OCI-LY1 (cell line): ENCODE data around the gene POLR1G.

ENCODE experiments used
- H2AFZ ChIP-seq: fragments of 200-600 bp; sonication (generic), shearing (Covaris generic); 2 replicates; pipeline ENCODE4 v1.6.0; 2014; ENCODE audit warnings: antibody characterized with exemption, mild to moderate bottlenecking, low read length
- H3F3A ChIP-seq: fragments of 200-600 bp; sonication (generic), shearing (Covaris generic); 2 replicates; pipeline ENCODE4 v1.6.0; 2014; ENCODE audit warnings: mild to moderate bottlenecking, antibody characterized with exemption, low read length, moderate library complexity; ENCODE audit not compliant: insufficient read depth
- H3K27ac ChIP-seq: fragments of 200-600 bp; sonication (generic); 2 replicates; pipeline ENCODE4 v1.5.1; 2014; ENCODE audit warnings: low read length, mixed run types, mild to moderate bottlenecking, low read depth; ENCODE audit not compliant: poor library complexity, severe bottlenecking
- H3K27me3 ChIP-seq: fragments of 200-600 bp; sonication (generic); 2 replicates; pipeline ENCODE4 v1.6.0; 2014; ENCODE audit warnings: antibody characterized with exemption, mild to moderate bottlenecking, low read length, moderate library complexity; ENCODE audit not compliant: insufficient read depth
- H3K36me3 ChIP-seq: fragments of 200-600 bp; sonication (generic); 2 replicates; pipeline ENCODE4 v1.6.1; 2014; ENCODE audit warnings: mild to moderate bottlenecking, antibody characterized with exemption, low read length, moderate library complexity, mixed read lengths; ENCODE audit not compliant: insufficient read depth
- H3K4me1 ChIP-seq: fragments of 200-600 bp; sonication (generic); 2 replicates; pipeline ENCODE4 v1.5.1; 2014; ENCODE audit warnings: mild to moderate bottlenecking, low read length, moderate library complexity; ENCODE audit not compliant: insufficient read depth, severe bottlenecking
- H3K4me2 ChIP-seq: fragments of 200-600 bp; sonication (generic), shearing (Covaris generic); 2 replicates; pipeline ENCODE4 v1.6.1; 2014; ENCODE audit warnings: low read length
- H3K4me3 ChIP-seq: fragments of 200-600 bp; sonication (generic); 2 replicates; pipeline ENCODE4 v1.5.1; 2014; ENCODE audit warnings: low read length, low read depth, mild to moderate bottlenecking, mixed read lengths; ENCODE audit not compliant: poor library complexity, severe bottlenecking
- H3K79me2 ChIP-seq: fragments of 200-600 bp; shearing (Covaris generic); 2 replicates; pipeline ENCODE4 v1.6.1; 2016; ENCODE audit warnings: mixed run types, low read length, mixed read lengths; ENCODE audit not compliant: insufficient read depth
- H3K9ac ChIP-seq: fragments of 200-600 bp; sonication (generic), shearing (Covaris generic); 2 replicates; pipeline ENCODE4 v1.6.1; 2014; ENCODE audit warnings: mild to moderate bottlenecking, low read length, mixed read lengths
- H3K9me2 ChIP-seq: fragments of 200-600 bp; sonication (generic), shearing (Covaris generic); 2 replicates; pipeline ENCODE4 v1.6.1; 2014; ENCODE audit warnings: low read depth, mild to moderate bottlenecking, low read length, mixed read lengths
- H3K9me3 ChIP-seq: fragments of 200-600 bp; shearing (Covaris generic); 2 replicates; pipeline ENCODE4 v1.6.1; 2014; ENCODE audit warnings: low read length, mixed read lengths
- H4K20me1 ChIP-seq: fragments of 200-600 bp; sonication (generic), shearing (Covaris generic); 2 replicates; pipeline ENCODE4 v1.6.0; 2016; ENCODE audit warnings: mild to moderate bottlenecking, low read length; ENCODE audit not compliant: insufficient read depth
- EZH2 ChIP-seq: fragments of 200-600 bp; sonication (generic), shearing (Covaris generic); IDR thresholded peaks from 2 replicates; pipeline ENCODE4 v1.8.0; 2017; ENCODE audit warnings: borderline replicate concordance, mixed run types, mild to moderate bottlenecking, antibody characterized with exemption, low read length, moderate library complexity, mixed read lengths
- TF ChIP-seq, protein P1 (sequence below): fragments of 200-600 bp; sonication (generic), shearing (Covaris generic); IDR thresholded peaks from 2 replicates; pipeline ENCODE4 v1.5.1; 2017; ENCODE audit warnings: mild to moderate bottlenecking, antibody characterized with exemption, low read length, moderate library complexity, mixed read lengths

The POLR1G gene, protein sequence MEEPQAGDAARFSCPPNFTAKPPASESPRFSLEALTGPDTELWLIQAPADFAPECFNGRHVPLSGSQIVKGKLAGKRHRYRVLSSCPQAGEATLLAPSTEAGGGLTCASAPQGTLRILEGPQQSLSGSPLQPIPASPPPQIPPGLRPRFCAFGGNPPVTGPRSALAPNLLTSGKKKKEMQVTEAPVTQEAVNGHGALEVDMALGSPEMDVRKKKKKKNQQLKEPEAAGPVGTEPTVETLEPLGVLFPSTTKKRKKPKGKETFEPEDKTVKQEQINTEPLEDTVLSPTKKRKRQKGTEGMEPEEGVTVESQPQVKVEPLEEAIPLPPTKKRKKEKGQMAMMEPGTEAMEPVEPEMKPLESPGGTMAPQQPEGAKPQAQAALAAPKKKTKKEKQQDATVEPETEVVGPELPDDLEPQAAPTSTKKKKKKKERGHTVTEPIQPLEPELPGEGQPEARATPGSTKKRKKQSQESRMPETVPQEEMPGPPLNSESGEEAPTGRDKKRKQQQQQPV

DNA sequence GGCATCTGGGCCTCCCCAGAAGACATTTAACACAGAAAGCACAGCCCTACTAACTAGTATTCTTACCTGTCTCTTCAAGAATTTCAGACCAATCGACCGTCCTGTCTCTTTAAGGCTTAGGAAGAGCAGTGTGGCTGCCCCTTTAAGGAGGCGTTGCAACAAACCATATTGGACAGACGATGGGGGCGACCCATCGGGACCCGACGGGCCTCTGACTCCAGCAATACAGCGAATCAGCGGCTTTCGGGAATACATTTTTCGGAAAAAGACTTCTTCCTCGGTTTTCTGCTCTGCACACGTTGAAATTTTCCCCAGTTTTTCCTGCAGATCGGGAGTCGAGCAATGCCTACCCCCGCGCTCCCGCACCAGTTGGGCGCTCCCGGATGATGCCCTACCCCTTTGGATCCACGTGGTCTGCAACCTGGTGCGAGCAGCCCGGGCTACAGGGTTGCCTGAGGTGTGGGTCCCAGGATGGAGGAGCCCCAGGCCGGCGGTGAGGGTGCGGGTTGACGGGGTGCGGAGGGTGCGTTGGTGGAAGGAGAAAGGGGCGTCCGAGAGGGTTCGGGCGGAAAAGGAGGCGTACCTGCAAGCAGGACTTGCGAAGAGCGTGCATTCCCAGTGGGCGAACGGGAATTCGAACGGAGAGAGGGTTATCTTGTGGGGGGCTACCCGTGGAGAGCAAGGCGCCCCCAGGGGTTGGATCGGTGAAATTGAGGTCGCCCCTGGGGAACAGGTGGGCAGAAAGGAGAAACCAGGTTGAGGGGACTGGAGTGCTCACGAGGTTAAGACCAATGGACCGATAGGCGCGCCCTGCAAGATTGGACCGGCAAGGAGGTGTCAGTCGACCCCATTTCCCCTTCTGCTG lies at the start of gene POLR1G:
Gene POLR1G (plus strand): TSS at position 419 of the 865 bp plus-strand sequence. CDS start 53 bp downstream, at position 472.
- Histone ChIP-seq H3K9ac (peak within 1 kb of the TSS; percentile 83), H3K4me1 (peaks cover 55% of the 10 kb centered on the region), H3K27ac (peak within 1 kb of the TSS; percentile 79), H3K27me3 (no peaks in the 10 kb centered on the region), H2AFZ (no peak within 1 kb of the TSS), H3K4me3 (peak within 1 kb of the TSS; percentile 84), H3K36me3 (peaks cover 11% of the 10 kb centered on the region), H3K4me2 (peak within 1 kb of the TSS; percentile 68), H3K9me3 (no peaks in the 10 kb centered on the region), H3K79me2 (peaks cover 6% of the 10 kb centered on the region; the same call in 1 of the 2 replicates), H4K20me1 (no peaks in the 10 kb centered on the region), H3F3A (no peaks in the 10 kb centered on the region), H3K9me2 (no peaks in the 10 kb centered on the region)
- no peak for TF ChIP-seq EZH2

DNA sequence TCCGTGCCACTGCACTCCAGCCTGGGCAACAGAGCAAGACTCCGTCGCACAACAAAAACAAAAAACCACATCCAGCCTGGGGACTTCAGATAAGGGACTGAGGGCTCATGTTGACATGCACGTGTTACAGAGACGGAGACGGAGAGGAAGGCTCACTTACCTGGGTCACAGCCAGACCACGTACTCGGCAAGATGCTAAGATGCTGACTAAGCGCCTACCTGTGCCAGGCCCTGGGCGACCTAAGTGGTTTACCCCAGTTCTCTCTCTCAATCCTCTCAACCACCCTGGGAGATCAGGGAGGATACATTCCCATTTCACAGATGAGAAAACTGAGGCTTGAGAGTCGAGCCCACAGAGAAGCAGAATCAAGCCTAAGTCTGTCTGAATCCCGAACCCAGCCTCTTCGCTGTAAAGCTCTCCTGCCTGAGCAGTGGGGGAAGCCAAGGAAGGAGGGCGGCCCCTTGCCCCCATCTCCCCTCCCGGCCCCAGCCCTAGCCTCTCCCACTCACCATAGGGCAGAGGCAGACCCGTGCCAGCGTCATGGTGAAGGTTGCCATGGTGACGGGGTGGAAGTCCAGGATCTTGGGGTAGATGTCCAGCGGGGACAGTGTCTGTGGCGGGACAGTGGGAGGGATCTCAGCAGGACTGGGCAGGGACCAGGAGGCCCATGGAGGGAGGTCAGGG lies 49.5 kb upstream of the POLR1G start:
- no peaks in the 10 kb centered on the region for H3K27me3 ChIP-seq
- H3K79me2 ChIP-seq: no peaks in the 10 kb centered on the region
- H4K20me1 ChIP-seq: no peaks in the 10 kb centered on the region
- no peak overlapping the region for H3K4me3 ChIP-seq
- H3K36me3 ChIP-seq: peaks cover 76% of the 10 kb centered on the region
- TF ChIP-seq, protein P1, sequence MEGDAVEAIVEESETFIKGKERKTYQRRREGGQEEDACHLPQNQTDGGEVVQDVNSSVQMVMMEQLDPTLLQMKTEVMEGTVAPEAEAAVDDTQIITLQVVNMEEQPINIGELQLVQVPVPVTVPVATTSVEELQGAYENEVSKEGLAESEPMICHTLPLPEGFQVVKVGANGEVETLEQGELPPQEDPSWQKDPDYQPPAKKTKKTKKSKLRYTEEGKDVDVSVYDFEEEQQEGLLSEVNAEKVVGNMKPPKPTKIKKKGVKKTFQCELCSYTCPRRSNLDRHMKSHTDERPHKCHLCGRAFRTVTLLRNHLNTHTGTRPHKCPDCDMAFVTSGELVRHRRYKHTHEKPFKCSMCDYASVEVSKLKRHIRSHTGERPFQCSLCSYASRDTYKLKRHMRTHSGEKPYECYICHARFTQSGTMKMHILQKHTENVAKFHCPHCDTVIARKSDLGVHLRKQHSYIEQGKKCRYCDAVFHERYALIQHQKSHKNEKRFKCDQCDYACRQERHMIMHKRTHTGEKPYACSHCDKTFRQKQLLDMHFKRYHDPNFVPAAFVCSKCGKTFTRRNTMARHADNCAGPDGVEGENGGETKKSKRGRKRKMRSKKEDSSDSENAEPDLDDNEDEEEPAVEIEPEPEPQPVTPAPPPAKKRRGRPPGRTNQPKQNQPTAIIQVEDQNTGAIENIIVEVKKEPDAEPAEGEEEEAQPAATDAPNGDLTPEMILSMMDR: no peak
- TF ChIP-seq EZH2: no peak
- no peak overlapping the region for H3K4me2 ChIP-seq
- no peaks in the 10 kb centered on the region for H3K9me3 ChIP-seq
- H3K4me1 ChIP-seq: no peaks in the 10 kb centered on the region
- H3F3A ChIP-seq: no peaks in the 10 kb centered on the region
- no peaks in the 10 kb centered on the region for H3K9me2 ChIP-seq
- H3K27ac ChIP-seq: no peak overlapping the region
- H3K9ac ChIP-seq: no peak overlapping the region
- no peak overlapping the region for H2AFZ ChIP-seq

DNA sequence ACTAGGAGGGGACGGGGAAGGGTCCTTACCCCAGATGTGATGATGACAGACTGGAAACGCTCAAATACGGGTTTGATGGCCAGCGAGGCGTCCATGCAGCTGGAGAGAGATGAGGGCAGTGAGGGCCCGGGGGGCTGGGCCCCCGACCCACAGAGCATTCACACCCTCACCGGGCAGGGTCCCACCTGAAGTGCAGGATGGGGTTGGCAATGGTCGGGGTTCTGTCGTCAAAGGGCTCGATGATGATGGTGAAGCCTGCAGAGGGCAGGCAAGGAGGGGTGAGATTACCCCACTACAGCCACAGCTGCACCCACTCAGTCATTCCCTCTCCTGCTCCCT lies 49.0 kb upstream of the POLR1G start:
- H3K9me3 ChIP-seq: no peaks in the 10 kb centered on the region
- H3F3A ChIP-seq: no peaks in the 10 kb centered on the region
- H3K27me3 ChIP-seq: no peaks in the 10 kb centered on the region
- H3K4me2 ChIP-seq: no peak overlapping the region
- no peaks in the 10 kb centered on the region for H4K20me1 ChIP-seq
- no peaks in the 10 kb centered on the region for H3K4me1 ChIP-seq
- no peak overlapping the region for H3K9ac ChIP-seq
- no peak for TF ChIP-seq EZH2
- TF ChIP-seq, protein P1: no peak
- H3K27ac ChIP-seq: no peak overlapping the region
- no peak overlapping the region for H3K4me3 ChIP-seq
- H3K9me2 ChIP-seq: no peaks in the 10 kb centered on the region
- peaks cover 76% of the 10 kb centered on the region for H3K36me3 ChIP-seq
- no peak overlapping the region for H2AFZ ChIP-seq
- no peaks in the 10 kb centered on the region for H3K79me2 ChIP-seq
